ENCODE data around the gene CAPN15. TPM values are rescaled to one million over a fixed set of nuclear protein-coding genes. Genes with fewer than 3 reads are reported as not detected.

CAPN15 gene
- total RNA-seq, 1 donor from 2014 or later, result 45.2 TPM

DNA sequence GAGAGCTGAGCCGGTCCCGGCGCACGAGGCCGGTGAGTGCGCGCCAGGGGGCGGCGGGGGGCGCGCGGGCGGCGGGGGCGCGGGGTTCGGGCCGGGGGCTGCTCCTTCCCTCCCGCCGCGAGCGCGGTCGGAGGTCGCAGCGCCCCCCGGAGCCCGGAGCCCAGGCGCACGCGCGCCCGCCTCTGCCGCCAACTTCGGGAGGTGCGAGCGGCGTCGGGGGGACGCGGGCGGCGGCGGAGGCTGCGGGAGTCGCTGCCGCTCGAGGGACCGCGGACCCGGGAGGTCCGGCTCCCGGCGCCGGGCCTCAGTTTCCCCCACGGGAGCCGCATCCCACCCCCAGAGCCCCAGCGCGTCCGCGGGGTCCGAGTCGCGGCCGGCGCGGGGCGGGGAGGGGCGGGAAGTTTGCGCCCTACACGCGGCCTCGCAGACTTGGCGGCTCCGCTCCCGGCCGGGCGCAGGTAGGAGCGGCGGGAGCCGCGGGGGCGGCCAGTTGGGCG is 32.7 kb downstream of the CAPN15 start, which contains the start of gene PRR35:
Gene PRR35, plus strand, starts transcription at position 191 of the 497 bp plus-strand sequence. CDS start 2,901 bp downstream, outside the sequence.
- H3K27me3 ChIP-seq, result peaks cover 29% of the 10 kb centered on the region
- no peak within 1 kb of the TSS for H3K27ac ChIP-seq
- H3K4me3 ChIP-seq, result no peak within 1 kb of the TSS
- TF ChIP-seq, protein P1, sequence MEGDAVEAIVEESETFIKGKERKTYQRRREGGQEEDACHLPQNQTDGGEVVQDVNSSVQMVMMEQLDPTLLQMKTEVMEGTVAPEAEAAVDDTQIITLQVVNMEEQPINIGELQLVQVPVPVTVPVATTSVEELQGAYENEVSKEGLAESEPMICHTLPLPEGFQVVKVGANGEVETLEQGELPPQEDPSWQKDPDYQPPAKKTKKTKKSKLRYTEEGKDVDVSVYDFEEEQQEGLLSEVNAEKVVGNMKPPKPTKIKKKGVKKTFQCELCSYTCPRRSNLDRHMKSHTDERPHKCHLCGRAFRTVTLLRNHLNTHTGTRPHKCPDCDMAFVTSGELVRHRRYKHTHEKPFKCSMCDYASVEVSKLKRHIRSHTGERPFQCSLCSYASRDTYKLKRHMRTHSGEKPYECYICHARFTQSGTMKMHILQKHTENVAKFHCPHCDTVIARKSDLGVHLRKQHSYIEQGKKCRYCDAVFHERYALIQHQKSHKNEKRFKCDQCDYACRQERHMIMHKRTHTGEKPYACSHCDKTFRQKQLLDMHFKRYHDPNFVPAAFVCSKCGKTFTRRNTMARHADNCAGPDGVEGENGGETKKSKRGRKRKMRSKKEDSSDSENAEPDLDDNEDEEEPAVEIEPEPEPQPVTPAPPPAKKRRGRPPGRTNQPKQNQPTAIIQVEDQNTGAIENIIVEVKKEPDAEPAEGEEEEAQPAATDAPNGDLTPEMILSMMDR (IDR thresholded peaks at IDR 0.05), result no peak
- no peaks in the 10 kb centered on the region for H3K4me1 ChIP-seq
- intact Hi-C loops (cut with DNase I), result no loop called here
- no peak for DNase-seq
- H3K9me3 ChIP-seq, result no peaks in the 10 kb centered on the region
- H3K36me3 ChIP-seq, result no peaks in the 10 kb centered on the region
- no peak for ATAC-seq

DNA sequence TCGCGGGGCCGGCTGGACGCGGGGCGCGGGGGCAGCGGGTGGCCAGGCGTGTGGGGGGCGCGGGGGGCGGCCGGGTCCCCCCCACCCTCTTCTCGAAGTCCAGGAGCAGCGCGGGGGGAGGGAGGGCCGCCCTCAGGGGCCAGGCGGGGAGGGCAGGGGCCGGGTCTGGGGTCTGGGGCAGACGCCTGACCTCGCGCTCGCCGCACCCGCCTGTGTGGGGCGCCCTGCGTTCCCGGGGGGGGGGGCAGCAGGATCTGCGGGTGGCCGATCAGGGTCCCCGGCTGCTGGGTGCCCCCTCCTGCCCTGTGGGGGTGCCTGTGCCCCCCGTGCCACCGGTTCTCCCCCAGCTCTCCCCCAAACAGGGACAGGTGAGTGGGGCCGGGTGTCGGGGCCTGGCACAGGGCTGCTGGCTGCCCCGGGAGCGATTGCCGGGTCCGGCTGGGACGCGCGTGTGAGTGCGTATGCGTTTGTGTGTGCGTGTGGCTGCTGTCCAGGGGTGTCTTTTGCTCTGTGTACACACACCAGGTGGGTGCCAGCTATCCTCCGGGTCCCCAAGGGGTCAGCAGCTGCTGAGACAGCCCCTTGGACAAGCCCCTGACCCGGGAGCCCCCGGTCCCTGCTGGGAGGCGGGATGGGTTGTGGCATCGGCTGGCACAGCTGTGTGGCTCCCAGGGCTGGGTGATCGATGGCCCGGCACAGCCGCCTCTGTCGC is 33.3 kb downstream of the CAPN15 start:
- peaks cover under 1% of the 10 kb centered on the region for H3K4me1 ChIP-seq
- H3K27ac ChIP-seq, result no peak overlapping the region
- ATAC-seq (no peak), DNase-seq (no peak)
- no peak overlapping the region for H3K4me3 ChIP-seq
- H3K27me3 ChIP-seq, result peaks cover 29% of the 10 kb centered on the region
- no peaks in the 10 kb centered on the region for H3K9me3 ChIP-seq
- intact Hi-C loops (cut with DNase I), result no loop called here
- TF ChIP-seq, protein P1 (IDR thresholded peaks at IDR 0.05), result no peak
- no peaks in the 10 kb centered on the region for H3K36me3 ChIP-seq

DNA sequence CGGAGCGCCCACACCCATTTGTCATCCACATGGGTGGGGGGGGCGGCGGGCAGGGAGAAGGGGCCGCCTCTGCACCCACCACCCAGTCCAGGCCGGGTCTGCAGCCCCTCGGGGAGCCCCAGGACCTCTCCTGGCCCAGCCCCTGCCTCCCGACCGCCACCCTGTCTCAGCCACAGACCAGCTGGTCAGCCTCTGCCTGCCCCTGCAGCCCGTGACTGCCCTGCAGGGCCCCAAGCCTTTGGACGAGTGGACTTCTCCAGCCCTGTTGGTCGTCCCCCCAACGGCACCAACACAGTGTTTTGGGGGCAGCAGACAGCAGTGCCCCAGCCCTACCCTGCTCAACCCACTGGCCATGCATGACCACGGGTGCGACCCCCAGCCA is 33.9 kb downstream of the CAPN15 start:
- Histone ChIP-seq H3K4me3 (no peak overlapping the region), H3K27me3 (peaks cover 29% of the 10 kb centered on the region), H3K27ac (no peak overlapping the region), H3K36me3 (no peaks in the 10 kb centered on the region), H3K9me3 (no peaks in the 10 kb centered on the region), H3K4me1 (peaks cover 6% of the 10 kb centered on the region)
- no peak for DNase-seq
- no peak for ATAC-seq
- TF ChIP-seq, protein P1 (IDR thresholded peaks at IDR 0.05), result no peak
- intact Hi-C loops (cut with DNase I), result no loop called here

DNA sequence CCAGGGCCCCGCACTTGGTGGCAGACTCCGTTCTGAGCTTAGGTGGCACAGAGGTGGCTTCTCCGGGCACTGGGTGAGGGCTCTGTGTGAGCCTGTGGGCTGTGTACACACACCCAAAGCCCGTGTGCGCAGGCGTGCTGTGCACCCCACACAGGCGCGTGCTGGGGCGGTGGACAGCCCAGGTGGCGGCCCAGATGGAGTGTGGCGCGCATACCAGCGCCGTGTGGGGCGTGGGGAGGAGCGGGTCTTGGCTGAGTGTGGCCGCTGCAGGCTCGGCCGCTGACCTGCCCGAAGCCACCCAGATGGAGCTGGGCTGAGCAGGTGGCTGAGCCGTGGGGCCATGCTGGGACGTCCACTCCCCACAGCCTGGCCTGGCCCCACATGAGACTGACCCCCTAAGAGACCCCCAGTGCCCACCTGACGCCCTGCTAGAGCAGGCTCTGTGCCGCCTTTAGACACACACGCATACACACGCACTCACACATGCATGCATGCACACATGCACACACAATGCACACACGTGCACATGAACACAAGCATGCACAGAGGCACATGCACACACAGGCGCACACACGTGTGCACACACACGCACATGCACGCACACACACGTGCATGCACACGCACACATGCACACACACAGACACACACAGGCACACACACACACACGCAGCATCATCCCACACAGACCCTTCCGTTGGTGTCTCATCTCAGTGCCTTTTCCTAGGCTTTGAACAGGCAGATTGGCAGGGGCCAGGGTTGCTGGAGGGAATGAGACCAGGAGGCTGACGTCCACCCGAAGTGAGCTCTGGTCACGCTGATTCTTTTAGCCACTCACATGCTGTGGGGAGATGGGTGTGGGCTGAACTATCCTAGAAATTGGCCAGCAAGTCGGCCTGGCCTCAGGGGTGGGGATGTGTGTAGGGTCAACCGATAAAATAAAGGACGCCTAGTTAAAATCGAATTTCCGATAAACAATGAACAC is 34.7 kb downstream of the CAPN15 start:
- no peak overlapping the region for H3K4me3 ChIP-seq
- ATAC-seq (no peak), DNase-seq (no peak)
- H3K27me3 ChIP-seq, result peaks cover 29% of the 10 kb centered on the region
- H3K9me3 ChIP-seq, result no peaks in the 10 kb centered on the region
- intact Hi-C loops (cut with DNase I), result no loop called here
- H3K36me3 ChIP-seq, result no peaks in the 10 kb centered on the region
- no peak overlapping the region for H3K27ac ChIP-seq
- TF ChIP-seq, protein P1 (IDR thresholded peaks at IDR 0.05), result no peak
- H3K4me1 ChIP-seq, result peaks cover 14% of the 10 kb centered on the region

DNA sequence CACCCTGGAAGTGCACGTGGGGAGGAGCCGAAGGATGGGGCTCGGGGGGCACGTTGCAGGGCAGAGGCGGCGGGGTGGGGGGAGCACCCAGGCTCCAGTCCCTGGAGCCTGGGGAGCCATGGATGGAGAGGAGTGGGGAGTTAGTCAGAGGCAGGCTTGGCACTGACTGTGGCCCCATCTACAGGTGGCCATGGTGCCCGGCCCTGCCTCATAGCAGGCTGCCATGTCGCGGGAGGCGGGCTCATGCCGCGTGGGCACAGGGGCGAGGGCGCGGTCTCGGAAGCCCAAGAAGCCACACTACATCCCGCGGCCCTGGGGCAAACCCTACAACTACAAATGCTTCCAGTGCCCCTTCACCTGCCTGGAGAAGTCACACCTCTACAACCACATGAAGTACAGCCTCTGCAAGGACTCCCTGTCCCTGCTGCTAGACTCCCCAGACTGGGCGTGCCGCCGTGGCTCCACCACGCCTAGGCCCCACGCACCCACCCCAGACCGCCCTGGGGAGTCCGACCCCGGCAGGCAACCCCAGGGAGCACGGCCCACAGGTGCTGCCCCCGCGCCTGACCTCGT is 35.6 kb downstream of the CAPN15 start:
- TF ChIP-seq, protein P1 (IDR thresholded peaks at IDR 0.05), result no peak
- no peak overlapping the region for H3K27ac ChIP-seq
- ATAC-seq (no peak), DNase-seq (no peak)
- H3K4me1 ChIP-seq, result peaks cover 22% of the 10 kb centered on the region
- no peaks in the 10 kb centered on the region for H3K36me3 ChIP-seq
- no peak overlapping the region for H3K4me3 ChIP-seq
- intact Hi-C loops (cut with DNase I), result no loop called here
- H3K9me3 ChIP-seq, result no peaks in the 10 kb centered on the region
- peaks cover 29% of the 10 kb centered on the region for H3K27me3 ChIP-seq

Data from upper lobe of right lung (tissue), 1 donor.